ENCODE results near the gene KDM4C.

KDM4C gene

GRCh38 chr9:6910497-6910896, 152.7 kb downstream of the KDM4C start:
- TF ChIP-seq CTCF (IDR thresholded peaks at IDR 0.05; ENCODE audit: borderline replicate concordance, extremely low read depth, low read length, poor library complexity, severe bottlenecking) (no peak), EZH2 (IDR thresholded peaks at IDR 0.05; ENCODE audit: borderline replicate concordance, low read depth, low read length, severe bottlenecking) (no peak)
- Histone ChIP-seq H3K4me1 (ENCODE audit: insufficient read depth, low read length) (no peaks in the 10 kb centered on the region), H3K9ac (ENCODE audit: low read depth, low read length) (no peak overlapping the region), H3K9me3 (ENCODE audit: insufficient read depth, low read length, severe bottlenecking) (no peaks in the 10 kb centered on the region), H3K36me3 (ENCODE audit: insufficient read depth, low read length) (no peaks in the 10 kb centered on the region), H3K79me2 (ENCODE audit: insufficient read depth, low read length) (no peaks in the 10 kb centered on the region), H3K4me2 (ENCODE audit: insufficient read depth, low read length) (no peak overlapping the region), H4K20me1 (ENCODE audit: insufficient read depth, low read length) (no peaks in the 10 kb centered on the region), H2AFZ (ENCODE audit: low read depth, low read length) (no peak overlapping the region), H3K27me3 (ENCODE audit: insufficient read depth, low read length, poor library complexity) (no peaks in the 10 kb centered on the region), H3K4me3 (ENCODE audit: low read depth in 1 of 2, low read length in 2 of 2) (no peak overlapping the region), H3K27ac (ENCODE audit: low read length) (no peak overlapping the region)
- no peak for ATAC-seq (ENCODE audit: insufficient read depth, low read depth)
- no peak for DNase-seq

- no peaks in the 10 kb centered on the region for H3K9me3 ChIP-seq (ENCODE audit: insufficient read depth, low read length, severe bottlenecking)
- no peaks in the 10 kb centered on the region for H4K20me1 ChIP-seq (ENCODE audit: insufficient read depth, low read length)
- H3K79me2 ChIP-seq (ENCODE audit: insufficient read depth, low read length) = no peaks in the 10 kb centered on the region
- no peak overlapping the region for H2AFZ ChIP-seq (ENCODE audit: low read depth, low read length)
- H3K4me2 ChIP-seq (ENCODE audit: insufficient read depth, low read length) = no peak overlapping the region
- no peak overlapping the region for H3K27ac ChIP-seq (ENCODE audit: low read length)
- ATAC-seq (ENCODE audit: insufficient read depth, low read depth) (no peak), DNase-seq (no peak)
- H3K9ac ChIP-seq (ENCODE audit: low read depth, low read length) = no peak overlapping the region
- H3K4me1 ChIP-seq (ENCODE audit: insufficient read depth, low read length) = no peaks in the 10 kb centered on the region
- TF ChIP-seq CTCF (IDR thresholded peaks at IDR 0.05; ENCODE audit: borderline replicate concordance, extremely low read depth, low read length, poor library complexity, severe bottlenecking) (no peak), EZH2 (IDR thresholded peaks at IDR 0.05; ENCODE audit: borderline replicate concordance, low read depth, low read length, severe bottlenecking) (no peak)
- no peak overlapping the region for H3K4me3 ChIP-seq (ENCODE audit: low read depth in 1 of 2, low read length in 2 of 2)
- H3K36me3 ChIP-seq (ENCODE audit: insufficient read depth, low read length) = no peaks in the 10 kb centered on the region; the same call in 1 of the 2 replicates
- H3K27me3 ChIP-seq (ENCODE audit: insufficient read depth, low read length, poor library complexity) = no peaks in the 10 kb centered on the region
These were observed 154.3 kb downstream of the KDM4C start for GRCh38 chr9:6911901-6912638.

GRCh38 chr9:6915635-6916034, 157.9 kb downstream of the KDM4C start:
- H3K9ac ChIP-seq (ENCODE audit: low read depth, low read length) = no peak overlapping the region
- H3K4me1 ChIP-seq (ENCODE audit: insufficient read depth, low read length) = no peaks in the 10 kb centered on the region
- no peak for TF ChIP-seq CTCF (IDR thresholded peaks at IDR 0.05; ENCODE audit: borderline replicate concordance, extremely low read depth, low read length, poor library complexity, severe bottlenecking)
- TF ChIP-seq EZH2 (IDR thresholded peaks at IDR 0.05; ENCODE audit: borderline replicate concordance, low read depth, low read length, severe bottlenecking) = no peak

More at GRCh38 chr9:6915635-6916034, 157.9 kb downstream of the KDM4C start:
- no peak overlapping the region for H3K27ac ChIP-seq (ENCODE audit: low read length)
- no peaks in the 10 kb centered on the region for H3K9me3 ChIP-seq (ENCODE audit: insufficient read depth, low read length, severe bottlenecking)
- DNase-seq = no peak
- H2AFZ ChIP-seq (ENCODE audit: low read depth, low read length) = no peak overlapping the region
- H3K27me3 ChIP-seq (ENCODE audit: insufficient read depth, low read length, poor library complexity) = no peaks in the 10 kb centered on the region
- no peaks in the 10 kb centered on the region for H3K79me2 ChIP-seq (ENCODE audit: insufficient read depth, low read length)
- no peak for ATAC-seq (ENCODE audit: insufficient read depth, low read depth)
- H3K4me3 ChIP-seq (ENCODE audit: low read depth in 1 of 2, low read length in 2 of 2) = no peak overlapping the region
- no peaks in the 10 kb centered on the region; the same call in 1 of the 2 replicates for H3K36me3 ChIP-seq (ENCODE audit: insufficient read depth, low read length)
- no peaks in the 10 kb centered on the region for H4K20me1 ChIP-seq (ENCODE audit: insufficient read depth, low read length)
- H3K4me2 ChIP-seq (ENCODE audit: insufficient read depth, low read length) = no peak overlapping the region

Data from DND-41 (cell line).